Spleen (tissue), 11 donors: ENCODE measurements around the gene CCDC188. TPM values are rescaled to one million over a fixed set of nuclear protein-coding genes. Genes with fewer than 3 reads are reported as not detected.

ENCODE experiments used
- DNase-seq: peaks from one replicate; pipeline ENCODE4 v3.0.0-alpha.2; 2020
- H3K27ac ChIP-seq, 8 donors: fragments of 200-600 bp; sonication (generic) in 7 of 8; 1 replicate in 4 of 8; 2 replicates in 4 of 8; pipeline versions ENCODE4 v1.5.0 to v1.8.0; 2016 to 2021; ENCODE audit warnings: inconsistent platforms in 4 of 8, mild to moderate bottlenecking in 4 of 8, moderate library complexity in 1 of 8
- H3K27me3 ChIP-seq, 7 donors: fragments of 200-600 bp; sonication (generic) in 6 of 7; replicated peaks in 1 of 7; 1 replicate in 4 of 7; 2 replicates in 3 of 7; pipeline versions ENCODE4 v1.5.0 to v1.8.0; 2016 to 2021; ENCODE audit warnings: inconsistent platforms in 3 of 7, mild to moderate bottlenecking in 1 of 7
- H3K36me3 ChIP-seq, 6 donors: fragments of 200-600 bp; sonication (generic) in 5 of 6; 1 replicate in 4 of 6; 2 replicates in 2 of 6; pipeline versions ENCODE4 v1.5.0 to v1.8.0; 2016 to 2021; ENCODE audit warnings: inconsistent platforms in 2 of 6
- H3K4me1 ChIP-seq, 6 donors: fragments of 200-600 bp; sonication (generic) in 5 of 6; 1 replicate in 3 of 6; 2 replicates in 3 of 6; pipeline versions ENCODE4 v1.5.0 to v1.8.0; 2016 to 2021; ENCODE audit warnings: inconsistent platforms in 3 of 6
- H3K4me3 ChIP-seq, 8 donors: fragments of 200-600 bp; sonication (generic) in 7 of 8; 1 replicate in 4 of 8; 2 replicates in 4 of 8; pipeline versions ENCODE4 v1.5.0 to v1.8.0; 2016 to 2021; ENCODE audit warnings: inconsistent platforms in 4 of 8, mild to moderate bottlenecking in 4 of 8, moderate library complexity in 2 of 8
- H3K9me3 ChIP-seq, 8 donors: fragments of 200-600 bp; sonication (generic) in 7 of 8; 1 replicate in 4 of 8; 2 replicates in 4 of 8; pipeline versions ENCODE4 v1.5.0 to v1.8.0; 2016 to 2021; ENCODE audit warnings: inconsistent platforms in 4 of 8
- CTCF ChIP-seq, 11 experiments: fragments of 200-600 bp in 7 of 11; fragments of 450-650 bp in 4 of 11; sonication (generic) in 4 of 11; IDR thresholded peaks in 8 of 11; conservative IDR thresholded peaks in 3 of 11; 1 replicate in 7 of 11; 2 replicates in 4 of 11; pipeline versions ENCODE4 v1.4.0 to v1.8.0; 2016 to 2021; ENCODE audit warnings: antibody characterized with exemption in 11 of 11, inconsistent platforms in 4 of 11, mild to moderate bottlenecking in 1 of 11
- POLR2A ChIP-seq, 3 donors: fragments of 450-650 bp; IDR thresholded peaks; one replicate each; pipeline ENCODE4 v1.5.1; 2017; ENCODE audit warnings: antibody characterized with exemption in 3 of 3, mild to moderate bottlenecking in 1 of 3
- POLR2AphosphoS5 ChIP-seq, 3 donors: sonication (generic); formaldehyde crosslinking; IDR thresholded peaks; one replicate each; pipeline ENCODE4 v1.5.1; 2017; ENCODE audit warnings: antibody characterized with exemption in 3 of 3
- WGBS, 5 donors: extraction: QIAGEN DNeasy Blood & Tissue Kit in 3 of 5; methylation state at CpG; one replicate each; pipeline versions ENCODE4 v1.1.5 to v1.1.7; 2013 to 2018; 5-methylcytosine and 5-hydroxymethylcytosine counted together
- intact Hi-C: fragments of 100-400 bp; cut with DNase I; formaldehyde crosslinking; loops from one replicate; pipeline ENCODE4 v1.15.0; 2023; ENCODE audit warnings: low total_unique reads
- polyA plus RNA-seq, 3 donors: library from polyadenylated mRNA; stranded (reverse); fragments of 200-250 nt; gene quantifications; one replicate each; pipeline ENCODE4 v1.2.1, GENCODE V29; 2013
- total RNA-seq, 7 donors: library from RNA; depleted of rRNA in 3 of 7; stranded (reverse); fragments of >200 nt in 3 of 7; fragmentation: NEBNext Ultra II Directional in 4 of 7; extraction: Animal tissue kit (Norgen Biotek cat#: 25700) in 4 of 7; gene quantifications; one replicate each; pipeline versions ENCODE4 v1.1.0 to v1.2.1, GENCODE V29; 2016 to 2021
- donor health status: healthy with polysubstance abuse.
- donor health status: DM: no; HTN: no; CAD: no; lungs with moderate emphysema.
- donor health status: DM: no; HTN: no; CAD: no.
- donor health status: Bipolar disorder and iron deficiency.
- donor health status: healthy.
- donor health status: DM: no; HTN: no; CAD: no.
- donor health status: DM: yes; HTN: yes; CAD: no.

Gene CCDC188
- total and polyA plus RNA-seq, 10 donors, result 0.29 to 7.6 (median 1.8) TPM; not detected in 1

GRCh38 chr22:20117633-20118299 is 33.1 kb downstream of the CCDC188 start:
- TF ChIP-seq CTCF (IDR thresholded peaks at IDR 0.05 in 8 of 11, conservative IDR thresholded peaks at IDR 0.05 in 3 of 11), result no peak
- no peak for TF ChIP-seq POLR2AphosphoS5 (IDR thresholded peaks at IDR 0.05)
- TF ChIP-seq POLR2A (IDR thresholded peaks at IDR 0.05), result no peak
- peak; percentile 92 for DNase-seq
- WGBS, 5 donors, result 0 to 1% (median 0%) methylated on average over 35 to 66 of the region's 66 CpGs
- no peaks in the 10 kb centered on the region for H3K27me3 ChIP-seq
- H3K36me3 ChIP-seq, result peaks cover 0 to 71% (median 61%) of the 10 kb centered on the region in 6 donors
- no peaks in the 10 kb centered on the region for H3K9me3 ChIP-seq
- peak overlapping the region; percentile 85 to 93 (median 91) for H3K27ac ChIP-seq
- intact Hi-C loops, result no loop called here
- H3K4me1 ChIP-seq, result peaks cover 23 to 90% (median 75%) of the 10 kb centered on the region in 6 donors
- peak overlapping the region; percentile 80 to 93 (median 86) for H3K4me3 ChIP-seq

GRCh38 chr22:20116951-20117632 is 33.8 kb downstream of the CCDC188 start, which contains the start of gene TRMT2A:
Gene TRMT2A (minus strand): TSS chr22:20117226. CDS start chr22:20116906, 320 bp downstream.
- intact Hi-C loops, result no loop called here
- Histone ChIP-seq H3K27me3 (no peaks in the 10 kb centered on the region), H3K4me1 (peaks cover 26 to 93% (median 80%) of the 10 kb centered on the region in 6 donors), H3K4me3 (peak within 1 kb of the TSS; percentile 80 to 93 (median 86)), H3K9me3 (no peaks in the 10 kb centered on the region), H3K27ac (peak within 1 kb of the TSS; percentile 85 to 93 (median 91)), H3K36me3 (peaks cover 0 to 74% (median 64%) of the 10 kb centered on the region in 6 donors)
- 0 to 1% (median 0%) methylated on average over 3 to 88 of the region's 88 CpGs for WGBS, 5 donors
- TF ChIP-seq CTCF (IDR thresholded peaks at IDR 0.05 in 8 of 11, conservative IDR thresholded peaks at IDR 0.05 in 3 of 11) (peak in 5 of 11 experiments; percentile 11 to 58 (median 42)), POLR2AphosphoS5 (IDR thresholded peaks at IDR 0.05) (peak; percentile 89 to 93 (median 93)), POLR2A (IDR thresholded peaks at IDR 0.05) (peak in 1 of 3 donors; percentile 68)
- DNase-seq, result peak; percentile 100

GRCh38 chr22:20116376-20116950 is 34.4 kb downstream of the CCDC188 start:
- Histone ChIP-seq H3K27me3 (no peaks in the 10 kb centered on the region), H3K27ac (peak overlapping the region; percentile 85 to 93 (median 91)), H3K4me3 (peak overlapping the region; percentile 80 to 93 (median 86)), H3K9me3 (no peaks in the 10 kb centered on the region), H3K4me1 (peaks cover 29 to 93% (median 82%) of the 10 kb centered on the region in 6 donors), H3K36me3 (peaks cover 0 to 73% (median 65%) of the 10 kb centered on the region in 6 donors)
- intact Hi-C loops, result no loop called here
- WGBS, 5 donors, result 5 to 15% (median 8%) methylated on average over 19 to 27 of the region's 27 CpGs
- peak; percentile 89 for DNase-seq
- TF ChIP-seq CTCF (IDR thresholded peaks at IDR 0.05 in 8 of 11, conservative IDR thresholded peaks at IDR 0.05 in 3 of 11) (no peak), POLR2AphosphoS5 (IDR thresholded peaks at IDR 0.05) (no peak), POLR2A (IDR thresholded peaks at IDR 0.05) (no peak)
